RPMI8226 (cell line): ENCODE results near the gene TIAM2.
"Not testable (repeated sequence)": the region's sequence is repeated elsewhere in the genome, so short reads cannot be mapped to it uniquely, and the experiment has no call there.

Experiments used
- DNase-seq: peaks from one replicate; pipeline ENCODE4 v3.0.0-alpha.2; 2015

The TIAM2 gene

DNA sequence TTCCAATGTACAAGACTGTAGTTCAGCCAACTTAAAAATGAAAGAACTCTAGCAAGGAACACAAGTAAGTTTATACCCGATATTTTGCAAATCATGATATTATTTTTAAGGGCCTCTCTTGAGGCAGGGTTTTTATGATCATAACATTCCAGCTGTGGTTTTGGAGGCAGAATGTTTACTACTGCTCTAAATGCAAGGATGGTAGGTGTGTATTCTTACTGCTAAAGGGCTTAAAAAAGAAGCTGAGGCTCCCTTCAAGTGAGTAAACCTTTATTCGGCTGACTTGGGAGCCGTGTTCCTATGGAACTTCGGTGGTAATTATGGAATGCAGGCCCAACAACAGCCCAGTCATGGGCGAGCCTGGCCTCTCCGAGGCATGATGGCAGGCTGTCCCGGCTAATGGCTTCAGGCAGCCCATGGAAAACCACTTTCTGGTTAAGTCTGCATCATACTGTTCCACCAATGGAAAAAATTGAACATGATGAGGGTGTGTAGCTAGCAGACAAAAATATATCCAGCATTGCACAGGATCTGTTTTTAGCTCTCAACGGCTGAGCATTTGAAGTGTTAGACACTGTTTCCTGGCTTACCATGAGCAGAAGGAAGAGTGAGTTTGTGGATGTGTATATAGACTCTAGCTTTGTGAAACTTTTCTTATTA is 111.5 kb downstream of the TIAM2 start:
- DNase-seq = no peak

DNA sequence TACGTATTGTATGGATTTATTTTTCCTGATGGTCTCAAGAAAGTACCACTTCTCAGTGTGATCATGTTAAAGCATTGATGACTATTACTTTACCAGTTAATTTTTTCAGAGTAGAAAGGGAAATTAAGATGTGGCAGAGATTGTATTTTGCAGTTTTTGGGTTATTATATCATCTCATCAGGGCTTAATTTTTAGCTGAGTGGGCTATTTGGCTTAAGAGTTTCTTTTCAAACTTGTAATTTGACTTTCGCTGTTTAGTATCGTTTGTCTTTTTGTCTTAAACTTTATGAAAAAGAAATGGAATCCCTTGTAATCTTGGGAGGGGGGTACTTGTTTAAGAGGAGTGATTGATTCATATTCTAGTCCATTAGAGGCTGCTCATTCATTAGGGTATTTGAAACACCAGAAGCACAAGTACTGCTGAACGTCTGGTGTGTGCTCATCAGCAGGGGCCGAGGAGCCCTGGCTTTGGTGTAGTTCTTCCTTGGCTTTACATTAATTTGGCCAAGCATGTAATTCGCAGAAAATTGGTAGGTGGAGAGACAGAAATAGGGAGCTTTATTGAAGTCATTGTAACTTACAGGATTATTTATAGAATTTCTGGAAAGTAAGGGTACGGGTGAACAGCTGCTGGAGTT is 112.4 kb downstream of the TIAM2 start:
- no peak for DNase-seq

DNA sequence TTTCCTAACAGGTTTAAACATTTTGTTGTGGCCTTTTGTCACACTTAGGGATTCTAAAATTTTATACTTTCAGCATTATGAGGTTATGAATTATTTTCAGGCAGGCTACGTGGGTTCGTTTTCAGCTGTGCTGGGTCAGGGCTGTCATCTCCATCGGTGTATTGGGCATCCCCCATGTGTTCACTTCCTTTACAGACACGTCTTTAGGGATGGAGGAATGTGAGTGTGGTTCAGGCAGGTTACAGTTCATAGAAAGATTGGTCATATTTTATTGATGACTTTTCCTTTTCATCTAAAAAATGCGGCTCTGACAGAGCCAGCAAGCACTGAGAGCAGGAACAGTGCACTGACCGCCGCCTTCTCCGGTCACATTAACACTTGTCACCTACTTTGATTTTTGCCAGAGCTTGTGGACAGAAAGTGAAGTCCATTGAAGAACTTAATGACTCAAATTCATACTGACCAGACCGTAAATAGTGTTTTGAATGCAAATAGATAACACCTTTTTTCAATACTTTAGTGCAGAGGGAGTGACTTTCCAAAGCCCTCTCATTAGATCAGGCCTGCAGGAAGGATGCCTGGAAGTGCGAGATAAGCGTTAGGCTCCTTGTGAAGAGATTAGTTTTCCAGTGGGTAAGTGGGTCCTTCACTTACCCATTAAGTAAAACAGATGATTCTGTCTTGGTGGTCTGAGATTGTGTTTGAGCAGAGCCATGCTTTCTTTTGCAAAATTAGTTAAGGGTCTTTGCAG is 113.1 kb downstream of the TIAM2 start:
- no peak for DNase-seq

DNA sequence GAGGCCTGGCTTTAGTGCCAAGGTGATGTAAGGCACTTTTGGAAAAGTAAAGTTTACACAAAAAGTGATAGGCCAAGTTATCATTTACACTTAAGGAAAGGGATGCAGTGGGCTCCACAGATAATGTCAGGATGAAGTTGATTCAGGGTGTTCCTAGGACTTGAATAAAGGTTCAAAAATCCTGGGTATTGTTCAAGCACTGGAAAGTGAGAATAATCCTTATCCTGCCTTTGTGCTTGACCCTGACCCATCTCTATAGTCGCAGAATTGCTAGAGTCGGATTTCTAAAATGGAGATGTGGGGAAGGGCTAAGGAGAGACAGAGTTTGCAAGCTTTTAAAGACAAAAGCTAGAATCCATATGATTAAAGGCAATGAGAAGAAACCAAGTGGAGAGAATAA is 115.6 kb downstream of the TIAM2 start:
- DNase-seq = no peak

- no peak for DNase-seq
Measured at GRCh38 chr6:155112757-155113156, 117.6 kb downstream of the TIAM2 start.

GRCh38 chr6:155115893-155116570 is 120.9 kb downstream of the TIAM2 start:
- DNase-seq = no peak

DNA sequence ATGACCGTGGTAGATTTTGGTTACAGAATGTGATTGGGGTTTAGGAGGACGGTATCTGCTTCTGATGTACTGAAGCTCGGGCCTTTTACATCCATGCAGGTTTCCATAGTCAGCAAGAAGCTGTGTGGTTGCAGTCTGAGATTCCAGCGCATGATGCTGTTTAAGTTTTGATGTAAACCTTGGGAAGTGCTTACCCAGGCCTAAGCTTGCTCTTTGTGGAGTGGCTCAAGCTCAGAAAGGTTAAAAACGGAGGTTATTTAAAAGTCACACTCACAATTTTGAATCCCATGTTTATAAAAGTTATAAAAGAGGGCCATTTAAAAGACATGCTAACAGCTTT is 121.4 kb downstream of the TIAM2 start:
- DNase-seq = no peak

DNA sequence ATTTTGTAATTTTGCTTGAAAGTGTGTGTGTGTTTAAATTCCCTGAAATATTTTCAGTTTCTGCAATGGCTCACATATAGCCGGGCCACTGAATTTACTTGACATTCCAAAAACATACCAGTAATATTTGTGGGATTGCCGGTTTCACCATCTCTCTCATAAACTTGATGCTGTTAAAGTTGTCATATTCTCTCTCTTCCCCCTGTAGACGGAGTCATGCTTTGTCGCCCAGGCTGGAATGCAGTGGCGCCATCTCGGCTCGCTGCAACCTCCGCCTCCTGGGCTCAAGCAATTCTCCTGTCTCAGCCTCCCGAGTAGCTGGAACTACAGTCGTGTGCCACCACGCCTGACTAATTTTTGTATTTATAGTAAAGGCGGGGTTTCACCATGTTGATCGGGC is 122.1 kb downstream of the TIAM2 start:
- DNase-seq = no peak

DNA sequence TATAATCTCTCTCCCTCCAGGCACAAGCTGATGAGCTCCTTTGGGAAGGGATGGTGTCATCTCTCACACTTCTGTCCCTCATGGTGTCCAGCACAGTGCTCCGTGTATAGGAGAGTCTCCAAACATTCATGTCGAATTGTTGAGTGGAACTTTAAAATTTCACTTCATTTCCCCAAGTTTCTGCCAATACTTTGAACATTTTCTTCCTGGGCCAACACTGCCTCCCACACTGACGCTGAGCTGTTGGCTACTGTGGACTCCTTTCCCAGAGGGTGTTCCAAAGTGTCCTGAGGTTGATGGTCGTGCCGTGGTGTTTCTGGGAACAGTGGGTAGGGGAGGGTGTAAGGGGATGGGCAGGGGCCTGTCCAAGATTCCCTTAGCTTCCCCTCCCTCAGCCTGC is 122.7 kb downstream of the TIAM2 start:
- DNase-seq = no peak

DNA sequence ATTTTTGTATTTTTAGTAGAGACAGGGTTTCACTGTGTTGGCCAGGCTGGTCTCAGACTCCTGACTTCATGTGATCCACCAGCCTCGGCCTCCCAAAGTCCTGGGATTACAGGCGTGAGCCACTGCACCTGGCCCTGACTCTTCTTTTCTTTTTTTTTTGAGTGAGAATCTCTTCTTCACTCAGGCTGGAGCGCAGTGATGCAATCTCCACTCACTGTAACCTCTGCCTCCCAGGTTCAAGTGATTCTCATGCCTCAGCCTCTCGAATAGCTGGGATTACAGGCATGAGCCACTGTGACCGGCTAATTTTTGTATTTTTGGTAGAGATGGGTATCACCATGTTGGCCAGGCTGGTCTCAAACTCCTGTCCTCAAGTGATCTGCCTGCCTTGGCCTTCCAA is 124.1 kb downstream of the TIAM2 start:
- DNase-seq = not testable (repeated sequence)

DNA sequence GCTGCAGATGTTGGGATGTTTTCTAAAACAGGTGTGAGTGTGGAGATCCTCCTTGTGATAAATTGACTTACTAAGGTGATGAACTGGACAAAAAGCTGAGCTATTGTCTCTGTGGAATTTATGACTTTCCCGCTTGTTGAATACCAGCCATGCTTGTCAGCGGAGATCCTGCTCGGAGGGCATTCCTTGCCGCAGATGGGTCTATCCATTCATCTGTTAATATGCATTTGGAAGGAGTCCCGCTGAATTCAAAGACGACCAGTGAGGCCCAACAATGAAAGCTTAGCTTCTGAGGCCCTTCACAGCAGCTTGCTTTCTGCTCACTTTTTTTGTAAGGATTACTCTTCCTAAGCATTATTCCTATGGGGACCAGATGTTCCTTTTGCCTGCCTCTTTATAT is 124.9 kb downstream of the TIAM2 start:
- no peak for DNase-seq

DNA sequence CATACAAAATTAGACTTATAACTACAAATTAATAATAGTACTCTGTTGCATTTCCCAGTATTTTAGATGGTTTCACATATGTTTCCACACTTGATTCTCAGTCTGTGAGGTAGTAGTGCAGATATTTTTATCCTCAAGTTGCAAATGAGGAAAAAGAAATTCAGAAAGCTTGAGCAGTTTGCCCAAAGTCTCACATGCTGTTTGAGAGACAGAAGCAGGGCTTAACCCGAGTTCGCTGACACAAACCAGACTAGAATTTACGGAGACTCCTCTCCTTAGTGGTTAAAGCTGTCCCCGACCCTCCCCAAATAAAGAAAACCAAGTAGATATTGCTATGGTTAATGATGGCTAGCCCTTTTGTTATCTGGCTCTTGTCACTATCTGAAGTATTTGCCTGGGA is 126.2 kb downstream of the TIAM2 start:
- DNase-seq = no peak

DNA sequence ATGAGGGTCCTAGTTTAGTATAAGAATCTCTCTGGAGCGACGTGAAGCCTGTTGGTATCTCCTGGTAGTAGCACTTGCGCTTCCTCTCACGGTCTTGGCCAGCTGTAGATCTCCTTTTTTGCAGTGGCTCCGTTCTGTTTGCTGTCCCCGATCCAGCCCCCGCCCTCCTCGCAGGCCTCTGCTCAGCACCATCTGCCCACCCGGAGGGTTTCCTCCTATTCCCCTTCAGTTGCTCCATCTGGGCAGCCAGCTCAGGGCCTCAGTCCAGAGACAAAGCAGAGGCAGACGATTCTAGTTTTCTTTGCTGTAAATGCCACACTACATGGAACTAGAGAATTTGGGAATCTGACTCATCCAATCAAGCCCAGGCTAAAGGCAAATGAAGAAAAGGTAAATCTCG is 126.6 kb downstream of the TIAM2 start:
- DNase-seq = no peak

DNA sequence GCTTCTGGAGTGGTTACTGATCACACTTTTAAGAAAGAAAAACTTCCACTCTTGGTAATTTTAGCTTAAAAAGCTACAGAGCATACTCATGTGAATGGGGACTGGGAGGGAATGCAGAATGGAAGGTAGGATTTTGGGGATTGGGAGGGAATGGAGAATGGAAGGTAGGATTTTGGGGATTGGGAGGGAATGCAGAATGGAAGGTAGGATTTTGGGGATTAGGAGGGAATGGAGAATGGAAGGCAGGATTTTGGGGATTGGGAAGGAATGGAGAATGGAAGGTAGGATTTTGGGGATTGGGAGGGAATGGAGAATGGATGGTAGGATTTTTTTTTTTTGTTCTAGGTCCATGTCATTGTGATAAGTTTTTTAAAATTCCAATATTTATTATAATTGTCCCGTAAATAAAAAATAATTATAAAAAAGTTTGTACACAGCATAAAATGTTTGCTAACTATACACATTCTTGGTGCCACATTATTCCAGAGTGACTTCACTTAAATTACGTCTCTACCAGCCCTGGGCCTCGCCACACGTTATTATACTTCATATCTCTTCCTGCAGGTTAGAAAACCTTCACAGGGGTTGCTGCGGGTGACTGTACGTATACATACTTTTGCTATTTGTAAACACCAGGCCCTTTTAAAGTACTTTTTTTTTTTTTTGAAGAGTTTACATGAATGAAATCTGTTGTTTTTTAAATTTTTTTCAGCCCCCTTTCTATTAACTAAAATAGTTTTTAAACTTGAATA is 127.3 kb downstream of the TIAM2 start:
- no peak for DNase-seq

DNA sequence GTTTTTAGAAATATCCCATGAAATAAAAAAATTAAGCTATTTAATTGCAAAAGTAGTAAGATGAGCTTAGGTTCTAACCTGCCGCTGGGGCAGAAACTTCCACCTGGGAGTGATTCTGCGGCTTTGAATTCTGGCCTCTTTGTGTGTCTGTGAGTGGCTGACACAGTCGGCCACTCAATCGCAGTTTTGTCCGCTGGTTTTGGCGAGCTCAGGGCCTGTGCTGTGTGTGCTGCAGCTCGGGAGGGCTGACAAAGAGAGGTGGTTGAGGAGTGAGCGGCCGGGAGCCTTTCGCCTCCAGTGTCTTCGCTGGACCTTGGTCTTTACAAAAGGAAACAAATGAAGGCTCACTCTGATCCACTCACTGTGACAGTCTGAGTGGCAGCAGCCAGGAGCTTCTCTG is 128.4 kb downstream of the TIAM2 start:
- DNase-seq = no peak

- DNase-seq = no peak
Measured at GRCh38 chr6:155125906-155126305, 130.8 kb downstream of the TIAM2 start.

- no peak for DNase-seq
Measured at GRCh38 chr6:155126727-155127439, 131.8 kb downstream of the TIAM2 start.

- no peak for DNase-seq
Measured at GRCh38 chr6:155128977-155129376, 133.9 kb downstream of the TIAM2 start.

DNA sequence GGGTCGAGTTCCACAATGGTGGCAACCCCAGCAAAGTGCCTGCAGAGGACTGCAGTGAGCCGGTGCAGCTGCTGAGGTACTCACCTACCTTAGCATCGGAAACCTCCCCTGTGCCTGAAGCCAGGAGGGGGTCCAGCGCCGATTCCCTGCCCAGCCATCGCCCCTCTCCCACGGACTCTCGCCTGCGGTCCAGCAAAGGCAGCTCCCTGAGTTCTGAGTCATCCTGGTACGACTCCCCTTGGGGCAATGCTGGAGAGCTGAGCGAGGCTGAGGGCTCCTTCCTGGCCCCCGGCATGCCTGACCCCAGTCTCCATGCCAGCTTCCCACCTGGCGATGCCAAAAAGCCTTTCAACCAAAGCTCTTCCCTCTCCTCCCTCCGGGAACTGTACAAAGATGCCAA is 134.6 kb downstream of the TIAM2 start:
- DNase-seq = no peak

- no peak for DNase-seq
Measured at GRCh38 chr6:155130161-155130853, 135.2 kb downstream of the TIAM2 start.

GRCh38 chr6:155132617-155133016 is 137.5 kb downstream of the TIAM2 start:
- DNase-seq = no peak

- DNase-seq = no peak
Measured at GRCh38 chr6:155141002-155141401, 145.9 kb downstream of the TIAM2 start.
